Cardiac fibroblast (primary cell): ENCODE data around the gene DGLUCY.
A peak's percentile ranks its signal among the peaks of the same experiment; 100 is the strongest.
"Not testable (repeated sequence)": the region's sequence is repeated elsewhere in the genome, so short reads cannot be mapped to it uniquely, and the experiment has no call there.

Experiments
- DNase-seq, 2 donors: peaks; one replicate each; pipeline versions ENCODE4 v3.0.0 to v3.0.0-alpha.2; 2010; ENCODE audit warnings: low read depth in 2 of 2
- H3K4me3 ChIP-seq, 2 donors: replicated peaks in 1 of 2; 1 replicate in 1 of 2; 2 replicates in 1 of 2; pipeline ENCODE4 v1.5.1; 2011; ENCODE audit warnings: low read depth in 2 of 2, low read length in 2 of 2, mild to moderate bottlenecking in 2 of 2, moderate library complexity in 1 of 2
- TF ChIP-seq, protein P1 (sequence below): IDR thresholded peaks from one replicate; pipeline ENCODE4 v1.5.1; 2011; ENCODE audit warnings: low read depth, mild to moderate bottlenecking, low read length, inconsistent platforms

The DGLUCY gene

DNA sequence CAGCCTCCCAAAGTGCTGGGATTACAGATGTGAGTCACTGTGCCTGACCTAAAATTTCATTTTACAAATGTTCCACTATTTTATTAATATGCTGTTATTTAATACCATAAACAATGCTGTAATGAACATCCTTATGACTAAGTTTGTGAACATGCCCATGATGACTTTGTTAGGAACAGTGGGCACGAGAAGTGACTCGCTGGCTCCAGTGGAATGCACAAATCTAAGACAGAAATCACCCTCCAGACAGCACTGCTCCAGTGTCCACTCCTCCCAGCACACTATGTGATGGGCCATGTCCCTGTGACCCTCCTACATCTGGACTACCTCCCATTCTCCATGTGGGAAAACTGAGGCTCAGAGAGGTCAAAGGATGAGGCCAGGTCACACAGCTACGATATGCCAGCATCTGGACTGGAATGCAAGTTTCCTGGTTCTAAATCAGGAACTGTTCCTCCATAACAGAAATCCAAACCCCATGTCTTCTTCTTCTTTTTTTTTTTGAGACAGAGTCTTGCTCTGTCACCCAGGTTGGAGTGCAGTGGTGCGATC is 72.7 kb downstream of the DGLUCY start:
- peak in 1 of 2 donors; percentile 47 for DNase-seq
- TF ChIP-seq, protein P1, sequence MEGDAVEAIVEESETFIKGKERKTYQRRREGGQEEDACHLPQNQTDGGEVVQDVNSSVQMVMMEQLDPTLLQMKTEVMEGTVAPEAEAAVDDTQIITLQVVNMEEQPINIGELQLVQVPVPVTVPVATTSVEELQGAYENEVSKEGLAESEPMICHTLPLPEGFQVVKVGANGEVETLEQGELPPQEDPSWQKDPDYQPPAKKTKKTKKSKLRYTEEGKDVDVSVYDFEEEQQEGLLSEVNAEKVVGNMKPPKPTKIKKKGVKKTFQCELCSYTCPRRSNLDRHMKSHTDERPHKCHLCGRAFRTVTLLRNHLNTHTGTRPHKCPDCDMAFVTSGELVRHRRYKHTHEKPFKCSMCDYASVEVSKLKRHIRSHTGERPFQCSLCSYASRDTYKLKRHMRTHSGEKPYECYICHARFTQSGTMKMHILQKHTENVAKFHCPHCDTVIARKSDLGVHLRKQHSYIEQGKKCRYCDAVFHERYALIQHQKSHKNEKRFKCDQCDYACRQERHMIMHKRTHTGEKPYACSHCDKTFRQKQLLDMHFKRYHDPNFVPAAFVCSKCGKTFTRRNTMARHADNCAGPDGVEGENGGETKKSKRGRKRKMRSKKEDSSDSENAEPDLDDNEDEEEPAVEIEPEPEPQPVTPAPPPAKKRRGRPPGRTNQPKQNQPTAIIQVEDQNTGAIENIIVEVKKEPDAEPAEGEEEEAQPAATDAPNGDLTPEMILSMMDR, result no peak

DNA sequence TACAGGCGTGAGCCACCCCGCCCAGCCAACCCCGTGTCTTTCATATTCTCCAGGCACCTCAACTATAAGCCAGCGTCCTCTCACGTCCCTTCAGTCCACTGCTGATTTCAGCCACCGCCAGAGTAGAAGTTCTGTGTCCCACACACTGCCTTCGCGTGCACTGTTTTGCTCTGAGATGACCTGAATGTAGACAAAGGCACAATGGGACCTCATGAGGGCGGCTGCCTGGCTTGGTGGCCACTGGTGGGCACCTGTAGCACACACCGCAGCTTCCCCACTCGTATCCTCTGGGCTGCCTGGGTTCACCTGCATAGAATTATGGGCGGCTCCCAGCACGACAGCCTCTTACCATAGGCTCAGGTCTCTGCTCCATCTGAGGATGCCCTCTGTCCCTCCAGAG is 73.4 kb downstream of the DGLUCY start:
- TF ChIP-seq, protein P1, result no peak
- H3K4me3 ChIP-seq, result no peak overlapping the region
- no peak for DNase-seq

More for the DNA sequence above, 72.7 kb downstream of the DGLUCY start:
- H3K4me3 ChIP-seq, result no peak overlapping the region

DNA sequence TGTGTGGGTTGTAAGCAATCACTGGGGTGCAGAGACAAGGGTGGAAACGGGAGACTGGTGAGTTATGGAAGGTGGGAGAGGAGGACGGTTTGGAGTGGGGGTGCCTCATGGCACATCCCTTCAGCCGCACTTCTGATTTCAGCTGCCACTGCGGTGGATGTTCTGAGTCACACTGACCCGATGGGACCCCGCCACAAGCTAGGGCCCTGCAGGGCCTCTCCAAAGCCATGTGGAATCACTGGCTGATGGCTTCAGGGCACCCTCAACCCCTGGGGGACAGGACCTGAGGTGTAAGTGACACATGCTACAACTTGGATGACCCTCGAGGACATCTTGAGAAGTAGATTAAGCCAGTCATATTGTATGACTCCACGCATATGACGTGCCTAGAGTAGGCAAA is 77.0 kb downstream of the DGLUCY start:
- TF ChIP-seq, protein P1, result no peak
- H3K4me3 ChIP-seq, result no peak overlapping the region
- DNase-seq, result no peak

DNA sequence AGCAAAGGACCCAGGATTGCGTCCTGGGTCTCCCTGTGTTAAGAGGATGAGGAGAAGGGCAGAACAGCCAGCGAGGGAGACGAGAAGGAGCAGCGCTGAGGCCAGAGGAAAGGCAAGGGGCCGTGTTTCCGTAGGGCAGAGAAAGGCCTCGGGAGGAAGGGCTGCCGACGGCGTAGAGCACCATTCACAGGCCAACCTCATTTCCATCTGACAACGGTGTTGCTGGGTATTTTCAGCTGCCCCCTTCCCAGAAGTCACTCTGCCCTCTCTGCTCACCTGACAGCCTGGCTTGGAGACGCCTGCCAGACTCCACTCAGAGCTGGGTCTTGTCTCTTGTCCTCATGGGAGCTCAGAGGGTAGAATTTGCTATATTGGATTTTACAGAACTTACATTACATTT is 79.2 kb downstream of the DGLUCY start:
- no peak for DNase-seq
- TF ChIP-seq, protein P1, result no peak
- no peak overlapping the region for H3K4me3 ChIP-seq

DNA sequence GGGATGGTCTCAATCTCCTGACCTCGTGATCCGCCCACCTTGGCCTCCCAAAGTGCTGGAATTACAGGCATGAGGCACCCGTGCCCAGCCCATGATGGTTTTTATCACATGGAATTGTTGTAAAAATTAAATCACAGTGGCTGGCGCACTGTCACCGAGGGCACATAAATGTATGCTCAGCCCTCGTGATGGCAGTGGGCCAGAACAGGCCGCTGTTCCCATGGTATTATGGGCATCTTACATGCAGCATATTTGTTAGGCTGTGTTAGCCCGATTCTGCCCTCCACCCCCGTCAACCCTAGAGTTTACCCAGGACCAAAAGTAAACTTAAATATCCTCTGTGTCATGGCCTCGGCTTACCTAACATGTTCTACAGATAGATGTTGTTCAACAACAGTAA is 82.0 kb downstream of the DGLUCY start:
- TF ChIP-seq, protein P1, result no peak
- H3K4me3 ChIP-seq, result no peak overlapping the region
- no peak for DNase-seq

DNA sequence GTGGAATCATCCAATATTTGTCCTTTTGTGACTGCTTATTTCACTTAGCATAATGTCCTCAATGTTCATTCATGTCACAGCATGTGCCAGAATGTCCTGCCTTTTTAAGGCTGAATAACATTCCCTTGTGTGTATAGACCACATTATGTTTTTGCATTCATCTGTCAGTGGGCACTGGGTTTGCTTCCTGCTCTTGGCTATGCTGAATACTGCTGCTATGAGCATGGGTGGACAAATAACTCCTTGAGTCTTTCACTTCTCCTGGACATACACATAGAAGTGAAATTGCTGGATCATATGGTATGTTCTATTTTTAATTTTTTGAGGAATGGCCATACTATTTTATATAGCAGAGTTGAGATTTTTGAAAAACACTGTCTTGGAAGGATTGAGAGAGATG is 83.8 kb downstream of the DGLUCY start:
- TF ChIP-seq, protein P1, result no peak
- no peak overlapping the region for H3K4me3 ChIP-seq
- no peak for DNase-seq

DNA sequence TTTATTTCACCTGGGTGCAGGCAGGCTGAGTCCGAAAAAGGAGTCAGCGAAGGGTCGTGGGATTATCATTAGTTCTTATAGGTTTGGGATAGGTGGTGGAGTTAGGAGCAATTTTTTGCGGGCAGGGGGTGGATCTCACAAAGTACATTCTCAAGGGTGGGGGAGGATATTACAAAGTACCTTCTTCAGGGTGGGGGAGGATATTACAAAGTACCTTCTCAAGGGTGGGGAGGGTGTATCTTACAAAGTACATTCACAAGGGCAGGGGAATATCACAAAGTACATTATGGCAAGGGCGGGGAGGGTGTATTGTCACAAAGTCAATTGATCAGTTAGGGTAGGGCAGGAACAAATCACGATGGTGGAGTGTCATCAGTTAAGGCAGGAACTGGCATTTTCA is 86.9 kb downstream of the DGLUCY start:
- not testable (repeated sequence) for DNase-seq, H3K4me3 ChIP-seq
